ENCODE data around the gene DHRS3. TPM values are rescaled to one million over a fixed set of nuclear protein-coding genes. Genes with fewer than 3 reads are reported as not detected.

DHRS3 gene
- total RNA-seq, 1 donor from 2014 or later = 214 TPM

- H3K4me3 Mint-ChIP-seq (ENCODE audit: low read depth) = no peak overlapping the region
- H3K4me1 Mint-ChIP-seq (ENCODE audit: low read depth) = peaks cover 77% of the 10 kb centered on the region
Measured at GRCh38 chr1:12600335-12600734, 17.7 kb downstream of the DHRS3 start.

DNA sequence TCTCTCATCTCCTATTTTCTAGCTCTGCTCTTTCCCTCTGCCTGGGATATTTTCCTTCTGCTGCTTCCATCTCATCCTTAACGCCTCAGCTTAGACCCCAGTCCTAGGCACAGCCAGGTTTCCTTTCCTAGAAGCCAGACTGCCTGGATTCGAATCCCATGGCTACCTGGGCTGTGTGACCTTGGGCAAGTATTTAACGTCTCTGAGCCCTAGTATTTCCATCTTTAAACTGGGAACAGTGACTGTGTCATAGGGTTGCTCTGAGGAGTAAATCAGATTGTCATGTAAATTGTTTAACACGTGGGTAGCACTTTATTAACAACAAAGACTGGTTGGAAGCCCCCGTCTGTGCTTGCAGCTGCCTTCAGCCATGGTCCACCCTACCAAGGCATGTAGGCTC lies 18.4 kb downstream of the DHRS3 start:
- H3K36me3 Mint-ChIP-seq (ENCODE audit: insufficient read depth) = peaks cover 17% of the 10 kb centered on the region
- no peak for DNase-seq (ENCODE audit: low spot score, unreplicated experiment)
- peak overlapping the region; percentile 5 for H3K27ac Mint-ChIP-seq
- H3K9me3 Mint-ChIP-seq (ENCODE audit: low read depth) = no peaks in the 10 kb centered on the region
- H3K27me3 Mint-ChIP-seq = no peaks in the 10 kb centered on the region
- H3K4me1 Mint-ChIP-seq (ENCODE audit: low read depth) = peaks cover 77% of the 10 kb centered on the region
- TF ChIP-seq, protein P1, sequence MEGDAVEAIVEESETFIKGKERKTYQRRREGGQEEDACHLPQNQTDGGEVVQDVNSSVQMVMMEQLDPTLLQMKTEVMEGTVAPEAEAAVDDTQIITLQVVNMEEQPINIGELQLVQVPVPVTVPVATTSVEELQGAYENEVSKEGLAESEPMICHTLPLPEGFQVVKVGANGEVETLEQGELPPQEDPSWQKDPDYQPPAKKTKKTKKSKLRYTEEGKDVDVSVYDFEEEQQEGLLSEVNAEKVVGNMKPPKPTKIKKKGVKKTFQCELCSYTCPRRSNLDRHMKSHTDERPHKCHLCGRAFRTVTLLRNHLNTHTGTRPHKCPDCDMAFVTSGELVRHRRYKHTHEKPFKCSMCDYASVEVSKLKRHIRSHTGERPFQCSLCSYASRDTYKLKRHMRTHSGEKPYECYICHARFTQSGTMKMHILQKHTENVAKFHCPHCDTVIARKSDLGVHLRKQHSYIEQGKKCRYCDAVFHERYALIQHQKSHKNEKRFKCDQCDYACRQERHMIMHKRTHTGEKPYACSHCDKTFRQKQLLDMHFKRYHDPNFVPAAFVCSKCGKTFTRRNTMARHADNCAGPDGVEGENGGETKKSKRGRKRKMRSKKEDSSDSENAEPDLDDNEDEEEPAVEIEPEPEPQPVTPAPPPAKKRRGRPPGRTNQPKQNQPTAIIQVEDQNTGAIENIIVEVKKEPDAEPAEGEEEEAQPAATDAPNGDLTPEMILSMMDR (IDR thresholded peaks at IDR 0.05; ENCODE audit: unreplicated experiment) = no peak
- H3K4me3 Mint-ChIP-seq (ENCODE audit: low read depth) = no peak overlapping the region

More at GRCh38 chr1:12600335-12600734, 17.7 kb downstream of the DHRS3 start:
- Mint-ChIP-seq H3K36me3 (ENCODE audit: insufficient read depth) (peaks cover 15% of the 10 kb centered on the region), H3K9me3 (ENCODE audit: low read depth) (no peaks in the 10 kb centered on the region), H3K27me3 (no peaks in the 10 kb centered on the region), H3K27ac (peak overlapping the region; percentile 71)
- no peak for DNase-seq (ENCODE audit: low spot score, unreplicated experiment)
- TF ChIP-seq, protein P1 (IDR thresholded peaks at IDR 0.05; ENCODE audit: unreplicated experiment) = no peak

- Mint-ChIP-seq H3K4me3 (ENCODE audit: low read depth) (no peak overlapping the region), H3K9me3 (ENCODE audit: low read depth) (no peaks in the 10 kb centered on the region), H3K4me1 (ENCODE audit: low read depth) (peaks cover 77% of the 10 kb centered on the region), H3K36me3 (ENCODE audit: insufficient read depth) (peaks cover 18% of the 10 kb centered on the region), H3K27ac (no peak overlapping the region), H3K27me3 (no peaks in the 10 kb centered on the region)
- TF ChIP-seq, protein P1 (IDR thresholded peaks at IDR 0.05; ENCODE audit: unreplicated experiment) = no peak
- DNase-seq (ENCODE audit: low spot score, unreplicated experiment) = no peak
Measured at GRCh38 chr1:12598974-12599373, 19.0 kb downstream of the DHRS3 start.

- peak overlapping the region; percentile 39 for H3K27ac Mint-ChIP-seq
Measured at GRCh38 chr1:12597792-12598191, 20.2 kb downstream of the DHRS3 start.

DNA sequence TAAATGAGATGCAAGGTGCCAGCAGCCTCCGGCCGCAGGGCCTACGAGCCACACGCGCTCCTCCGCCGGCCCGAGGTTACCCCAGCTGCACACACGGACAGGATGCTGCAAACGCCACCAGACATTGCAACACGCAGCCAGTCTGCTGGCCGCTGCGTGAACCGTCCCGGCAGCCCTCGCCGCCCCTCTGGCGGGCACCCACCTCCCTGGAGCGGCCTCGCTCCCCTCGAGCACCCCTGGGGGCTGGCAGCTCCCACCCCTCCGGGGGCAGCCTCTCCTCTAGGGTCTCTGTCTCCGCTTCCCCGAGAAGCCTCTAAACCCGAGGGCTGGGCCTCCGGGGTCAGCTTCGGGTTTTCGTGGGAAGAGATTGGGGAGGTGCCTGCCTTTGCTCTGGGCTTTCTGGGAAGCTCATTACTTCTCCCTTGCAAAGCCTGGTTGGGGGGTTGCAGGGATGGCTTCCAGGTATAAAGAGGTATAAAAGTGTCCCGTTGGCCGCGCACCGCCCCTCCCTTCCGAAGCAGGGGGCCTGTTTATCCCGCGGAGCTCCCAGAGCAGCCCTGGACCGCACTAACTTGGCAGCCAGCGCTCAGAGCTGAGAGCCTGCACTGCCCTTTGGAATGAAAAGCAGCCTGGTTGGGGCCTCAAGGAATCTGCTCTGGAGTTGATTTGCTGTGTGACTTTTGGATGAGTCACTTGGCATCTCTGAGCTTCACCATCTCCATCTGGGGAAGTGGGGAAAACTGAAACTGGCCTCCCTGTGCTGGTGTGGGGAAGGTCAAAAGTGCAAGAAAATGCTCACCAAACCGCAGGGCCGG lies 21.8 kb downstream of the DHRS3 start:
- Mint-ChIP-seq H3K36me3 (ENCODE audit: insufficient read depth) (peaks cover 20% of the 10 kb centered on the region), H3K9me3 (ENCODE audit: low read depth) (no peaks in the 10 kb centered on the region), H3K4me3 (ENCODE audit: low read depth) (peak overlapping the region; percentile 44), H3K27ac (peak overlapping the region; percentile 85), H3K27me3 (no peaks in the 10 kb centered on the region), H3K4me1 (ENCODE audit: low read depth) (peaks cover 68% of the 10 kb centered on the region)
- TF ChIP-seq, protein P1 (IDR thresholded peaks at IDR 0.05; ENCODE audit: unreplicated experiment) = no peak
- DNase-seq (ENCODE audit: low spot score, unreplicated experiment) = no peak

More at GRCh38 chr1:12597792-12598191, 20.2 kb downstream of the DHRS3 start:
- no peak overlapping the region for H3K4me3 Mint-ChIP-seq (ENCODE audit: low read depth)
- peaks cover 18% of the 10 kb centered on the region for H3K36me3 Mint-ChIP-seq (ENCODE audit: insufficient read depth)
- TF ChIP-seq, protein P1 (IDR thresholded peaks at IDR 0.05; ENCODE audit: unreplicated experiment) = no peak
- H3K27me3 Mint-ChIP-seq = no peaks in the 10 kb centered on the region
- H3K9me3 Mint-ChIP-seq (ENCODE audit: low read depth) = no peaks in the 10 kb centered on the region
- peaks cover 76% of the 10 kb centered on the region for H3K4me1 Mint-ChIP-seq (ENCODE audit: low read depth)
- DNase-seq (ENCODE audit: low spot score, unreplicated experiment) = no peak

Measured in progenitor cell of endocrine pancreas (in vitro differentiated cells).